Endothelial cell (in vitro differentiated cells): ENCODE measurements around the gene NKAIN2. TPM values are rescaled to one million over a fixed set of nuclear protein-coding genes. Genes with fewer than 3 reads are reported as not detected.

Experiments
- DNase-seq: peaks from one replicate; pipeline ENCODE4 v3.0.0; 2021; ENCODE audit warnings: low spot score
- H3K27ac Mint-ChIP-seq: one replicate; pipeline ENCODE4 v1.8.0; 2021; ENCODE audit warnings: mixed read lengths, inconsistent platforms; ENCODE audit not compliant: unreplicated experiment
- H3K27me3 Mint-ChIP-seq: one replicate; pipeline ENCODE4 v1.8.0; 2021; ENCODE audit warnings: mild to moderate bottlenecking, moderate library complexity, mixed read lengths, inconsistent platforms; ENCODE audit not compliant: unreplicated experiment
- H3K36me3 Mint-ChIP-seq: one replicate; pipeline ENCODE4 v1.8.0; 2021; ENCODE audit warnings: mild to moderate bottlenecking, low read depth, mixed read lengths, inconsistent platforms; ENCODE audit not compliant: unreplicated experiment
- H3K4me1 Mint-ChIP-seq: one replicate; pipeline ENCODE4 v1.8.0; 2021; ENCODE audit warnings: mild to moderate bottlenecking, mixed read lengths, inconsistent platforms; ENCODE audit not compliant: unreplicated experiment
- H3K4me3 Mint-ChIP-seq: one replicate; pipeline ENCODE4 v1.8.0; 2021; ENCODE audit warnings: mild to moderate bottlenecking, mixed read lengths, inconsistent platforms; ENCODE audit not compliant: unreplicated experiment
- H3K9me3 Mint-ChIP-seq: one replicate; pipeline ENCODE4 v1.8.0; 2021; ENCODE audit warnings: mixed read lengths, inconsistent platforms; ENCODE audit not compliant: unreplicated experiment
- CTCF ChIP-seq: fragments of 200-600 bp; sonication (generic); IDR thresholded peaks from one replicate; pipeline ENCODE4 v1.5.0; 2021; ENCODE audit warnings: antibody characterized with exemption; ENCODE audit not compliant: unreplicated experiment
- total RNA-seq: library from RNA; stranded (reverse); fragmentation: NEBNext Ultra II Directional; extraction: Animal tissue kit (Norgen Biotek cat#: 25700); gene quantifications from one replicate; pipeline ENCODE4 v1.2.1, GENCODE V29; 2021; ENCODE audit not compliant: unreplicated experiment

The NKAIN2 gene
- total RNA-seq, 1 donor from 2014 or later: 9.5 TPM

GRCh38 chr6:123810948-123811347, 7.3 kb downstream of the NKAIN2 start:
- peaks cover 4% of the 10 kb centered on the region for H3K27me3 Mint-ChIP-seq
- no peak for TF ChIP-seq CTCF

GRCh38 chr6:123811378-123811777, 7.7 kb downstream of the NKAIN2 start:
- H3K36me3 Mint-ChIP-seq: no peaks in the 10 kb centered on the region
- no peak overlapping the region for H3K4me3 Mint-ChIP-seq
- no peaks in the 10 kb centered on the region for H3K4me1 Mint-ChIP-seq
- DNase-seq: no peak
- peaks cover 4% of the 10 kb centered on the region for H3K27me3 Mint-ChIP-seq
- no peaks in the 10 kb centered on the region for H3K9me3 Mint-ChIP-seq
- no peak for TF ChIP-seq CTCF
- H3K27ac Mint-ChIP-seq: no peak overlapping the region

More at GRCh38 chr6:123810948-123811347, 7.3 kb downstream of the NKAIN2 start:
- no peak overlapping the region for H3K27ac Mint-ChIP-seq
- no peak for DNase-seq
- H3K9me3 Mint-ChIP-seq: no peaks in the 10 kb centered on the region
- no peak overlapping the region for H3K4me3 Mint-ChIP-seq
- no peaks in the 10 kb centered on the region for H3K36me3 Mint-ChIP-seq
- H3K4me1 Mint-ChIP-seq: no peaks in the 10 kb centered on the region

- Mint-ChIP-seq H3K27me3 (peaks cover 6% of the 10 kb centered on the region), H3K9me3 (no peaks in the 10 kb centered on the region), H3K4me3 (no peak overlapping the region), H3K36me3 (no peaks in the 10 kb centered on the region), H3K4me1 (no peaks in the 10 kb centered on the region), H3K27ac (no peak overlapping the region)
- no peak for TF ChIP-seq CTCF
- no peak for DNase-seq
Observed at GRCh38 chr6:123812621-123813020, 9.0 kb downstream of the NKAIN2 start.

GRCh38 chr6:123821112-123821511, 17.4 kb downstream of the NKAIN2 start:
- Mint-ChIP-seq H3K27ac (no peak overlapping the region), H3K4me1 (no peaks in the 10 kb centered on the region), H3K9me3 (no peaks in the 10 kb centered on the region), H3K27me3 (peaks cover 3% of the 10 kb centered on the region), H3K4me3 (no peak overlapping the region), H3K36me3 (no peaks in the 10 kb centered on the region)
- DNase-seq: no peak
- no peak for TF ChIP-seq CTCF

- no peak overlapping the region for H3K27ac Mint-ChIP-seq
- no peak for DNase-seq
- H3K4me1 Mint-ChIP-seq: peaks cover 8% of the 10 kb centered on the region
- no peaks in the 10 kb centered on the region for H3K36me3 Mint-ChIP-seq
- H3K4me3 Mint-ChIP-seq: no peak overlapping the region
- no peaks in the 10 kb centered on the region for H3K27me3 Mint-ChIP-seq
- H3K9me3 Mint-ChIP-seq: no peaks in the 10 kb centered on the region
- TF ChIP-seq CTCF: no peak
Observed at GRCh38 chr6:123829302-123829953, 25.8 kb downstream of the NKAIN2 start.
